ENCODE results near the gene ZNF180. TPM values are rescaled to one million over a fixed set of nuclear protein-coding genes. Genes with fewer than 3 reads are reported as not detected.
"Not testable (repeated sequence)": the region's sequence is repeated elsewhere in the genome, so short reads cannot be mapped to it uniquely, and the experiment has no call there.

ZNF180 gene
- total RNA-seq, 2 experiments from 2014 or later = 8.6 to 14.2 TPM

GRCh38 chr19:44462600-44463286 lies 37.6 kb downstream of the ZNF180 start:
- intact Hi-C loops (cut with micrococcal nuclease; ENCODE audit: unreplicated experiment); H3K4me1 ChIP-seq (ENCODE audit: insufficient read depth, low read length, poor library complexity, severe bottlenecking); H2AFZ ChIP-seq (ENCODE audit: low read length); CTCF ChIA-PET (ENCODE audit: unreplicated experiment); H3K9me3 ChIP-seq (ENCODE audit: low read length); H3K79me2 ChIP-seq (ENCODE audit: insufficient read depth, low read depth, low read length); H3K9me2 ChIP-seq (ENCODE audit: insufficient read depth, low read length); H3K36me3 ChIP-seq (ENCODE audit: insufficient read depth, low read length); H4K20me1 ChIP-seq (ENCODE audit: insufficient read depth, low read length); H3K4me3 ChIP-seq (ENCODE audit: low read depth, low read length, poor library complexity, severe bottlenecking); DNase-seq (ENCODE audit: low spot score); BruUV-seq (replicated peaks); H3K4me2 ChIP-seq (ENCODE audit: low read length); POLR2A ChIA-PET; H3K27ac ChIP-seq (ENCODE audit: low read depth, low read length, poor library complexity, severe bottlenecking): not testable (repeated sequence)

- H3K9me2 ChIP-seq (ENCODE audit: insufficient read depth, low read length); H3K36me3 ChIP-seq (ENCODE audit: insufficient read depth, low read length); CTCF ChIA-PET (ENCODE audit: unreplicated experiment); H3K27ac ChIP-seq (ENCODE audit: low read depth, low read length, poor library complexity, severe bottlenecking); H3K9me3 ChIP-seq (ENCODE audit: low read length); H3K4me1 ChIP-seq (ENCODE audit: insufficient read depth, low read length, poor library complexity, severe bottlenecking); H2AFZ ChIP-seq (ENCODE audit: low read length); POLR2A ChIA-PET; intact Hi-C loops (cut with micrococcal nuclease; ENCODE audit: unreplicated experiment); H3K79me2 ChIP-seq (ENCODE audit: insufficient read depth, low read depth, low read length); DNase-seq (ENCODE audit: low spot score); BruUV-seq (replicated peaks); H3K4me3 ChIP-seq (ENCODE audit: low read depth, low read length, poor library complexity, severe bottlenecking); H4K20me1 ChIP-seq (ENCODE audit: insufficient read depth, low read length); H3K4me2 ChIP-seq (ENCODE audit: low read length): not testable (repeated sequence)
Measured at GRCh38 chr19:44456016-44456415, 44.3 kb downstream of the ZNF180 start.

- Histone ChIP-seq H2AFZ (ENCODE audit: low read length) (no peak overlapping the region), H3K4me1 (ENCODE audit: insufficient read depth, low read length, poor library complexity, severe bottlenecking) (no peaks in the 10 kb centered on the region), H3K9me3 (ENCODE audit: low read length) (0 out of 2 replicates have a peak, but pooled peaks cover under 1% of the 10 kb centered on the region), H4K20me1 (ENCODE audit: insufficient read depth, low read length) (no peaks in the 10 kb centered on the region), H3K79me2 (ENCODE audit: insufficient read depth, low read depth, low read length) (no peaks in the 10 kb centered on the region), H3K27ac (ENCODE audit: low read depth, low read length, poor library complexity, severe bottlenecking) (no peak overlapping the region), H3K4me2 (ENCODE audit: low read length) (no peak overlapping the region), H3K9me2 (ENCODE audit: insufficient read depth, low read length) (no peaks in the 10 kb centered on the region), H3K36me3 (ENCODE audit: insufficient read depth, low read length) (no peaks in the 10 kb centered on the region), H3K4me3 (ENCODE audit: low read depth, low read length, poor library complexity, severe bottlenecking) (no peak overlapping the region)
- no TSS peak for BruUV-seq (replicated peaks)
- intact Hi-C loops (cut with micrococcal nuclease; ENCODE audit: unreplicated experiment) = no loop called here
- DNase-seq (ENCODE audit: low spot score) = no peak
- no peak for TF ChIP-seq CTCF (conservative IDR thresholded peaks at IDR 0.05; ENCODE audit: low read length)
- no peak for TF ChIP-seq EZH2phosphoT487 (IDR thresholded peaks at IDR 0.05; ENCODE audit: borderline replicate concordance, low read depth, low read length)
- CTCF ChIA-PET (ENCODE audit: unreplicated experiment) = no interaction called here
- POLR2A ChIA-PET = no interaction called here
Measured at GRCh38 chr19:44455100-44455499, 45.2 kb downstream of the ZNF180 start.

GRCh38 chr19:44452367-44452766 lies 48.0 kb downstream of the ZNF180 start:
- no peaks in the 10 kb centered on the region for H3K36me3 ChIP-seq (ENCODE audit: insufficient read depth, low read length)
- no TSS peak for BruUV-seq (replicated peaks)
- H3K9me2 ChIP-seq (ENCODE audit: insufficient read depth, low read length) = no peaks in the 10 kb centered on the region
- H3K9me3 ChIP-seq (ENCODE audit: low read length) = 0 out of 2 replicates have a peak, but pooled peaks cover 5% of the 10 kb centered on the region
- ChIA-PET CTCF (ENCODE audit: unreplicated experiment) (no interaction called here), POLR2A (no interaction called here)
- no peaks in the 10 kb centered on the region for H3K79me2 ChIP-seq (ENCODE audit: insufficient read depth, low read depth, low read length)
- intact Hi-C loops (cut with micrococcal nuclease; ENCODE audit: unreplicated experiment) = no loop called here
- no peaks in the 10 kb centered on the region for H4K20me1 ChIP-seq (ENCODE audit: insufficient read depth, low read length)
- H3K4me1 ChIP-seq (ENCODE audit: insufficient read depth, low read length, poor library complexity, severe bottlenecking) = no peaks in the 10 kb centered on the region
- TF ChIP-seq EZH2phosphoT487 (IDR thresholded peaks at IDR 0.05; ENCODE audit: borderline replicate concordance, low read depth, low read length) (no peak), CTCF (conservative IDR thresholded peaks at IDR 0.05; ENCODE audit: low read length) (no peak)
- DNase-seq (ENCODE audit: low spot score) = no peak
- no peak overlapping the region for H3K4me3 ChIP-seq (ENCODE audit: low read depth, low read length, poor library complexity, severe bottlenecking)
- H3K27ac ChIP-seq (ENCODE audit: low read depth, low read length, poor library complexity, severe bottlenecking) = no peak overlapping the region
- H3K4me2 ChIP-seq (ENCODE audit: low read length) = no peak overlapping the region
- H2AFZ ChIP-seq (ENCODE audit: low read length) = no peak overlapping the region

Measured in OCI-LY7 (cell line).